ENCODE data around the gene P2RY8. TPM values are rescaled to one million over a fixed set of nuclear protein-coding genes. Genes with fewer than 3 reads are reported as not detected.

Gene P2RY8
- total and polyA plus RNA-seq, 10 donors = 8.1 to 32.2 (median 26.5) TPM

DNA sequence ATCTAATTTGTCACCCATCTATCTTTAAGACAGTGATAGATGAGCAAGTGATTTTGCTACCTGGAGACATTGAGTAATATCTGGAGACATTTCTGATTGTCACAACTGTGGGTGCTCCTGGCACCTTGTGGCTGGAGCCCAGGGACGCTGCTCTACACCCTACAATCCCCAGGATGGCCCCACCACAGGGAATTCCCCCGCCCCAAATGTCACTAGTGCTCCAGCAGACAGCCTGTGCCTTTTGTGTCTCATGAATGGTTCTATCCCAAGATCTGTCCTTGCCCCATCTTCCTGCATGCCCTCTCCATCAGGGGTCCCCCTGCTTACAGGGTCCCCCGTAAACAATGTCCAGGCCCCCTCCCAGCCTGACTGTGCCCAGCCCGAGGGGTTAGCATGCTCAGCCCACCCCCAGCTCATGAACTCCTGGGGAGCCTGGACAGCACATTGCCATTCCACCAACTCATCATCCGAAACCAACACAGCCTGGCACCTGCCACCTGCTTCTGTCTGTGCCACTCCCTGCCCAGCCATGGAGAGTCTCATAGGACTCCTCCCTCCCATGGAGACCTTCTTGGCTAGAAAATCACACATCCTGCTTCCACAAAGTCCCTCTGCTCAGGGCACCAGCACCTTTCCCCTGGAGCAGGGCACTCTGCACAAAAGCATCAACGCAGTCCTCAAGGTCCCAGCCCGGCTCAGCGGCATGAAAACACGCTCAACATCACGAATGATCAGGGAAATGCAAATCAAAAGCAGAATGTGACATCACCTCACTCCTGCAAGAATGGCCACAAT is 5.7 kb downstream of the P2RY8 start:
- WGBS, 5 donors = 78 to 90% (median 83%) methylated on average over 9 to 10 of the region's 10 CpGs
- Histone ChIP-seq H3K27me3 (replicated peaks in 1 of 7) (no peaks in the 10 kb centered on the region), H3K36me3 (peaks cover 0 to 20% (median 0%) of the 10 kb centered on the region in 6 donors), H3K4me1 (peaks cover 5 to 48% (median 20%) of the 10 kb centered on the region in 6 donors), H3K27ac (peak overlapping the region in 1 of 8 donors; percentile 38), H3K4me3 (no peak overlapping the region), H3K9me3 (no peaks in the 10 kb centered on the region)
- intact Hi-C loops (cut with DNase I; ENCODE audit: low total_unique reads) = loop anchor here (10.0 kb wide), 1 partner anchor 66 kb away; no protein-coding TSS in a partner anchor
- no peak for TF ChIP-seq POLR2AphosphoS5 (IDR thresholded peaks at IDR 0.05)
- TF ChIP-seq, protein P1, sequence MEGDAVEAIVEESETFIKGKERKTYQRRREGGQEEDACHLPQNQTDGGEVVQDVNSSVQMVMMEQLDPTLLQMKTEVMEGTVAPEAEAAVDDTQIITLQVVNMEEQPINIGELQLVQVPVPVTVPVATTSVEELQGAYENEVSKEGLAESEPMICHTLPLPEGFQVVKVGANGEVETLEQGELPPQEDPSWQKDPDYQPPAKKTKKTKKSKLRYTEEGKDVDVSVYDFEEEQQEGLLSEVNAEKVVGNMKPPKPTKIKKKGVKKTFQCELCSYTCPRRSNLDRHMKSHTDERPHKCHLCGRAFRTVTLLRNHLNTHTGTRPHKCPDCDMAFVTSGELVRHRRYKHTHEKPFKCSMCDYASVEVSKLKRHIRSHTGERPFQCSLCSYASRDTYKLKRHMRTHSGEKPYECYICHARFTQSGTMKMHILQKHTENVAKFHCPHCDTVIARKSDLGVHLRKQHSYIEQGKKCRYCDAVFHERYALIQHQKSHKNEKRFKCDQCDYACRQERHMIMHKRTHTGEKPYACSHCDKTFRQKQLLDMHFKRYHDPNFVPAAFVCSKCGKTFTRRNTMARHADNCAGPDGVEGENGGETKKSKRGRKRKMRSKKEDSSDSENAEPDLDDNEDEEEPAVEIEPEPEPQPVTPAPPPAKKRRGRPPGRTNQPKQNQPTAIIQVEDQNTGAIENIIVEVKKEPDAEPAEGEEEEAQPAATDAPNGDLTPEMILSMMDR (IDR thresholded peaks at IDR 0.05 in 8 of 11, conservative IDR thresholded peaks at IDR 0.05 in 3 of 11) = no peak
- no peak for TF ChIP-seq POLR2A (IDR thresholded peaks at IDR 0.05)
- no peak for DNase-seq

DNA sequence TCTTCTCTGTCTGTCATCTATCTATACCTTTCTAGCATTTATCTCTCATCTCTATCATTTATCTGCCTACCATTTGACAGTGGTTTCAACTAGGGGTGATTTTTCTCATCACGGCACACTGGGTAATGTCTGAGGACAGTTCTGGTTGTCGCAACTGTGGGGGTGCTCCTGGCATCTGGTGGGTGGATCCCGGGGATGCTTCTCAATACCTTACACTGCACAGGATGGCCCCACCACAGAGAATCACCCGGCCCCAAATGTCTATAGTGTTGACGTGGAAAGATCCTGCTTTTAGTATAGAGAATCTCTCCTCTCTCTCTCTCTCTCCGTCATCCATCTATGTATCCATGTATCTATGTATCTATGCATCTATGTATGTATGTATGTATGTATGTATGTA is 7.2 kb downstream of the P2RY8 start:
- WGBS, 5 donors = 80 to 93% (median 85%) methylated on average over 6 of the region's 6 CpGs
- no peaks in the 10 kb centered on the region for H3K9me3 ChIP-seq
- no peaks in the 10 kb centered on the region for H3K27me3 ChIP-seq (replicated peaks in 1 of 7)
- H3K4me3 ChIP-seq = no peak overlapping the region
- peaks cover 0 to 20% (median 0%) of the 10 kb centered on the region in 6 donors for H3K36me3 ChIP-seq
- no peak overlapping the region for H3K27ac ChIP-seq
- H3K4me1 ChIP-seq = peaks cover 5 to 34% (median 16%) of the 10 kb centered on the region in 6 donors
- intact Hi-C loops (cut with DNase I; ENCODE audit: low total_unique reads) = loop anchor here (10.0 kb wide), 1 partner anchor 65 kb away; no protein-coding TSS in a partner anchor
- DNase-seq = no peak
- TF ChIP-seq, protein P1 (IDR thresholded peaks at IDR 0.05 in 8 of 11, conservative IDR thresholded peaks at IDR 0.05 in 3 of 11) = no peak
- TF ChIP-seq POLR2A (IDR thresholded peaks at IDR 0.05) (no peak), POLR2AphosphoS5 (IDR thresholded peaks at IDR 0.05) (no peak)

DNA sequence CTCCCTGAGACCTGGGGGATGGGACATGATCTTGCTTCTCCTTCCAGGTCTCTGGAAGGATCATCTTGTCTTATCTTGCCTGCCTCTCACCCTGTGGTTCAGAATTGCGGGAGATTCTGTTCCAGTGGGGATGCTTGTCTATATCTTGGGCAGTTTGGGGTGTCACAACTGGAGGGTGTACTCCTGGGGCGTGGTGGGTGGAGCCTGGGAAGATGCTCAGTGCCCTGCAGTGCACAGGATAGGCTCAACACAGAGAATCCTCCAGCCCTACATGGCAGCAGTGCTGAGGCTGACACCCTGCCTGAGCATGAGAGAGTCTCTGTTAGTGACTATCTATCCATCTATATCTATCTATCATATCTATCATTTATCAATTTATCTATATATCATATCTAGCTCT is 7.7 kb downstream of the P2RY8 start:
- Histone ChIP-seq H3K36me3 (peaks cover 0 to 20% (median 0%) of the 10 kb centered on the region in 6 donors), H3K4me3 (no peak overlapping the region), H3K9me3 (no peaks in the 10 kb centered on the region), H3K27ac (no peak overlapping the region), H3K27me3 (replicated peaks in 1 of 7) (no peaks in the 10 kb centered on the region), H3K4me1 (peaks cover under 1 to 30% (median 12%) of the 10 kb centered on the region in 6 donors)
- TF ChIP-seq POLR2A (IDR thresholded peaks at IDR 0.05) = no peak
- no peak for TF ChIP-seq POLR2AphosphoS5 (IDR thresholded peaks at IDR 0.05)
- TF ChIP-seq, protein P1 (IDR thresholded peaks at IDR 0.05 in 8 of 11, conservative IDR thresholded peaks at IDR 0.05 in 3 of 11) = no peak
- WGBS, 5 donors = 76 to 88% (median 86%) methylated on average over 2 of the region's 2 CpGs
- no peak for DNase-seq
- intact Hi-C loops (cut with DNase I; ENCODE audit: low total_unique reads) = no loop called here

DNA sequence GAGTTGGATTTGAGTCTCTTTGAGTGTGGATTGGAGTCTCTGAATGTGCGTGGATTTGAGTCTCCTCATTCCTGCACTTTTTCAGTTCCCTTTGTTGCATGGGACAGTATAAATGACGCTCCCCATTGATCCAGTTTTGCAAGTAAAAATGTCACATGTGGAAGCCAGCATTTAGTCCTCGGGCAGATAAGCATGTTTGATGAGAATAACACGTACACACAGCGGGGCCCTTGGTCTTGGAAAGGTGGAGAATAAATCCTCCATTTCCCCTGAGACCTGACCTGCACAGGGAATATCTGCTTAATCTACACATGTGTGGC is 8.1 kb downstream of the P2RY8 start:
- 73 to 91% (median 85%) methylated on average over 5 of the region's 5 CpGs for WGBS, 5 donors
- TF ChIP-seq, protein P1 (IDR thresholded peaks at IDR 0.05 in 8 of 11, conservative IDR thresholded peaks at IDR 0.05 in 3 of 11) = no peak
- TF ChIP-seq POLR2AphosphoS5 (IDR thresholded peaks at IDR 0.05) = no peak
- no peak for TF ChIP-seq POLR2A (IDR thresholded peaks at IDR 0.05)
- intact Hi-C loops (cut with DNase I; ENCODE audit: low total_unique reads) = no loop called here

More for the DNA sequence above, 8.1 kb downstream of the P2RY8 start:
- H3K4me3 ChIP-seq = no peak overlapping the region
- DNase-seq = no peak
- no peak overlapping the region for H3K27ac ChIP-seq
- H3K4me1 ChIP-seq = peaks cover 0 to 28% (median 10%) of the 10 kb centered on the region in 6 donors
- H3K27me3 ChIP-seq (replicated peaks in 1 of 7) = no peaks in the 10 kb centered on the region
- no peaks in the 10 kb centered on the region for H3K9me3 ChIP-seq
- H3K36me3 ChIP-seq = peaks cover 0 to 20% (median 0%) of the 10 kb centered on the region in 6 donors

Data from spleen (tissue), 11 donors.